Activated CD8-positive, alpha-beta T cell treated with anti-CD3 and anti-CD28 coated beads for 36 hours (primary cell): ENCODE data around the gene PTCD1. TPM values are rescaled to one million over a fixed set of nuclear protein-coding genes. Genes with fewer than 3 reads are reported as not detected.

Source experiments
- ATAC-seq: fragments of 200-7000 bp; cut with Tn5 transposase; one replicate; pipeline ENCODE4 v1.10.0; 2021; ENCODE audit warnings: mild to moderate bottlenecking, moderate library complexity
- CTCF ChIA-PET: fragments of 350-600 bp; sonication (Branson Sonifier 250); formaldehyde crosslinking; loops from one replicate; lab custom pipeline; 2021; ENCODE audit warnings: antibody characterized with exemption; lab: Charles Lee
- POLR2A ChIA-PET: fragments of 350-600 bp; sonication (Branson Sonifier 250); formaldehyde crosslinking; loops from one replicate; lab custom pipeline; 2021; ENCODE audit warnings: antibody characterized with exemption; lab: Charles Lee
- DNase-seq: peaks from one replicate; pipeline ENCODE4 v3.0.0-alpha.2; 2020
- H3K27ac Mint-ChIP-seq: one replicate; pipeline ENCODE4 v1.8.0; 2021; ENCODE audit warnings: mild to moderate bottlenecking, mixed read lengths
- H3K27me3 Mint-ChIP-seq: one replicate; pipeline ENCODE4 v1.8.0; 2021; ENCODE audit warnings: mixed read lengths
- H3K36me3 Mint-ChIP-seq: one replicate; pipeline ENCODE4 v1.8.0; 2021; ENCODE audit warnings: low read depth, mixed read lengths
- H3K4me1 Mint-ChIP-seq: one replicate; pipeline ENCODE4 v1.8.0; 2021; ENCODE audit warnings: low read depth, mixed read lengths
- H3K4me3 Mint-ChIP-seq: one replicate; pipeline ENCODE4 v1.8.0; 2021; ENCODE audit warnings: mild to moderate bottlenecking, moderate library complexity, mixed read lengths
- H3K9me3 Mint-ChIP-seq: one replicate; pipeline ENCODE4 v1.8.0; 2021; ENCODE audit warnings: mixed read lengths
- CTCF ChIP-seq: fragments of 200-600 bp; IDR thresholded peaks from one replicate; pipeline ENCODE4 v1.8.0; 2022; ENCODE audit warnings: antibody characterized with exemption, mild to moderate bottlenecking
- intact Hi-C: fragments of 100-400 bp; cut with micrococcal nuclease; formaldehyde crosslinking; loops from one replicate; pipeline ENCODE4 v1.10.0; 2022
- total RNA-seq, 2 experiments: library from RNA; stranded (reverse); gene quantifications; one replicate each; pipeline ENCODE4 v1.2.3, GENCODE V29; 2021

PTCD1 gene
- total RNA-seq, 2 experiments from 2014 or later, result 7.2 to 8.2 TPM

DNA sequence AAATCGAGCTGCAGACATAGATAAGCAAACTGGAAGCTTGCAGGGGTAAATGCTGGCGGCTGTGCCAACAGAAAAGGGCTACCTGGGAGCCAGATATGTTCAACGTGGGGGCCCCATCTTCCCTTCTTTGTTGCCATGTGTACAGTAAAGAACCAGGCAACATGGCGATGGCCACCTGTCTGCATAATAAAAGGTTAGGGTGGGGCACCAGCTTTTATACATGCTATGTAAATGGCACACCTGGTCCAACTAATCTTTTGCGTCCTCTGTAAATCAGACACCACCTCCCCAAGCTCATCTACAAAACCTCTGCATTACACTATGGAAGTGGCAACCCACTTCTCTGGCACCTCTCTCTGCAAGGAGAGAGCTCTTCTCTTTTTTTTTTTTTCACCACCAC, 16.0 kb downstream of the PTCD1 start:
- H3K4me3 Mint-ChIP-seq, result no peak overlapping the region
- ChIA-PET CTCF (no interaction called here), POLR2A (interaction anchor here (0.6 to 1.4 kb wide), 5 partner anchors 12 to 485 kb away, joined by 3 to 5 read pairs (median 3); partner anchors contain the start of genes BUD31 and PDAP1)
- DNase-seq, result no peak
- H3K27ac Mint-ChIP-seq, result no peak overlapping the region
- no peaks in the 10 kb centered on the region for H3K27me3 Mint-ChIP-seq
- TF ChIP-seq CTCF, result no peak
- H3K4me1 Mint-ChIP-seq, result no peaks in the 10 kb centered on the region
- H3K36me3 Mint-ChIP-seq, result peaks cover 28% of the 10 kb centered on the region
- no peak for ATAC-seq
- no peaks in the 10 kb centered on the region for H3K9me3 Mint-ChIP-seq
- intact Hi-C loops, result no loop called here

DNA sequence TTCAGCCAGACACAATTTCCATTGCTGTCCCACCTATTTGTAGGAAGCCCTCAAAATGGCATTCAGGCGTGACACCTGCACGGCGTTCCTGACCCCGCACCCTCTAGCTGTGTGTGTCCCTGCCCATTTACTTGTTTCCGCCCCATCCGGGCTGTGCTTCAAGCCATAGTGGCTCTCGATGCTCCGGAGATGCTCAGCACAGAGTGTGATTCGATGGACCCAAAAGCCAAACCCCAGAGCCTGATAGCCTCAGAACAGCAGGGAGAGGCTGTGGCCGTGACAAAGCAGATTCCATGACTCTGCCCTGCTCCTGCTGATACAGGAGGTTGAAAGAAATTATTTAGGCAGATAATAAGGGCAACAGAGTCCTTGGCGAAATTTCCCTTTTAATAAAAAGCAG, 16.4 kb downstream of the PTCD1 start:
- intact Hi-C loops, result no loop called here
- Mint-ChIP-seq H3K27ac (peak overlapping the region; percentile 14), H3K4me3 (no peak overlapping the region), H3K4me1 (no peaks in the 10 kb centered on the region), H3K36me3 (peaks cover 32% of the 10 kb centered on the region), H3K27me3 (no peaks in the 10 kb centered on the region), H3K9me3 (no peaks in the 10 kb centered on the region)
- CTCF ChIA-PET, result no interaction called here
- POLR2A ChIA-PET, result interaction anchor here (0.6 to 1.2 kb wide), 4 partner anchors 12 to 486 kb away, joined by 3 to 5 read pairs (median 4); partner anchors contain the start of genes BUD31 and PDAP1
- no peak for TF ChIP-seq CTCF
- ATAC-seq, result no peak
- DNase-seq, result no peak

GRCh38 chr7:99420986-99421385, 17.6 kb downstream of the PTCD1 start:
- Mint-ChIP-seq H3K27me3 (no peaks in the 10 kb centered on the region), H3K4me3 (no peak overlapping the region), H3K36me3 (peaks cover 41% of the 10 kb centered on the region), H3K9me3 (no peaks in the 10 kb centered on the region), H3K4me1 (peaks cover 2% of the 10 kb centered on the region), H3K27ac (no peak overlapping the region)
- DNase-seq (no peak), ATAC-seq (no peak)
- POLR2A ChIA-PET, result interaction anchor here (0.8 to 1.6 kb wide), 2 partner anchors 13 to 44 kb away, joined by 3 to 6 read pairs; partner anchors contain the start of genes BUD31 and PDAP1
- intact Hi-C loops, result no loop called here
- CTCF ChIA-PET, result interaction anchor here (1.7 kb wide), 1 partner anchor 40 kb away, joined by 4 read pairs; no protein-coding TSS in a partner anchor
- no peak for TF ChIP-seq CTCF

GRCh38 chr7:99420213-99420612, 18.4 kb downstream of the PTCD1 start:
- ChIA-PET CTCF (interaction anchor here (1.0 to 1.7 kb wide), 2 partner anchors 11 to 41 kb away, joined by 3 to 4 read pairs; partner anchors contain the start of genes BUD31 and PDAP1), POLR2A (interaction anchor here (0.8 to 1.6 kb wide), 2 partner anchors 12 to 45 kb away, joined by 3 to 6 read pairs; partner anchors contain the start of genes BUD31 and PDAP1)
- peaks cover 3% of the 10 kb centered on the region for H3K4me1 Mint-ChIP-seq
- peaks cover 41% of the 10 kb centered on the region for H3K36me3 Mint-ChIP-seq
- no peak overlapping the region for H3K4me3 Mint-ChIP-seq
- DNase-seq (no peak), ATAC-seq (no peak)
- intact Hi-C loops, result no loop called here
- TF ChIP-seq CTCF, result no peak
- H3K27me3 Mint-ChIP-seq, result no peaks in the 10 kb centered on the region
- H3K9me3 Mint-ChIP-seq, result no peaks in the 10 kb centered on the region
- no peak overlapping the region for H3K27ac Mint-ChIP-seq

DNA sequence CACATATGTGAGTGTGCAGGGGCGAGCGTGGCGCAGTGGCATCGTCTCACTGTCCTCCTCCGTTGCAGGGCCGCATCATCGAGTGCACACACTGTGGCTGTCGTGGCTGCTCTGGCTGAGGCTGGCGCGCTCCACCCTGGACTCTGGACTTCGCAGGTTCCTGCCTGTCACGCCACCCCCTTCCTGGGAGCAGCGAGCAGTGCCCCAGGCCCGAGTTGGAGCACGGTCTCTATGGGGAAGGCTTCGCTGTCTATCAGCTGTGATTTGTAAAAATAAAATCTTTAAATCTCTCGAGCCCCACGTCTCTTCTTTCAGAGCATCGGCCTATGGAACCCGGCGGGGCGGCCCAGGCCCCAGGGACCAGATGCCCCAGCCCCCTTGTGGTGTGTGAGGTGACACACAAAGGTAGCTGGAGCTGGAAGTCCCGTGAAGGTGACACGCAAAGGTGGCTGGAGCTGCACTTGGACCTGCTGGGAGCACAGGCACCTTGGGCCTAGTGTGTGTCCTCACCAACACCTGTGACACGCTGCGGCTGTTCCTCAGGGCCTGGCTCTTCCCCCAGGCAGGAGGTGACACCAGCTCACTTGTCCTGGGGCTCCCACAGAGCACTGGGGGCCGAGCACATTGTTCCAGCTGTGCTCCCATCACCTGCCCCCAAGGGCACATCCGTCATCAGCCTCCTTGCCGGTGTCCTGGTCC, 19.1 kb downstream of the PTCD1 start:
- CTCF ChIA-PET, result interaction anchor here (1.0 to 1.7 kb wide), 2 partner anchors 11 to 41 kb away, joined by 3 to 4 read pairs; partner anchors contain the start of genes BUD31 and PDAP1
- Mint-ChIP-seq H3K27ac (no peak overlapping the region), H3K9me3 (no peaks in the 10 kb centered on the region), H3K36me3 (peaks cover 48% of the 10 kb centered on the region), H3K4me1 (peaks cover 6% of the 10 kb centered on the region), H3K27me3 (no peaks in the 10 kb centered on the region), H3K4me3 (no peak overlapping the region)
- TF ChIP-seq CTCF, result no peak
- intact Hi-C loops, result no loop called here
- DNase-seq (no peak), ATAC-seq (no peak)
- POLR2A ChIA-PET, result interaction anchor here (1.1 kb wide), 1 partner anchor 11 kb away, joined by 5 read pairs; the partner anchor contains the start of genes BUD31 and PDAP1
